Measurements from ENCODE around the gene NKAIN2.
"Not testable (repeated sequence)": the region's sequence is repeated elsewhere in the genome, so short reads cannot be mapped to it uniquely, and the experiment has no call there.

NKAIN2 gene

GRCh38 chr6:124683507-124683906 is 879.8 kb downstream of the NKAIN2 start:
- Histone ChIP-seq H3K9ac (ENCODE audit: low read depth in 1 of 2, low read length in 2 of 2) (no peak overlapping the region), H3K4me3 (ENCODE audit: low read depth in 1 of 2, low read length in 2 of 2) (no peak overlapping the region), H3K4me1 (ENCODE audit: control insufficient read depth in 1 of 2, insufficient read depth in 2 of 2, low read length in 2 of 2) (no peaks in the 10 kb centered on the region), H3K9me3 (ENCODE audit: control insufficient read depth in 1 of 2, low read length in 2 of 2) (peaks cover 3 to 7% of the 10 kb centered on the region in 2 donors), H3K27ac (ENCODE audit: low read depth, low read length) (no peak overlapping the region), H3K36me3 (ENCODE audit: control insufficient read depth in 1 of 2, insufficient read depth in 2 of 2, low read length in 2 of 2) (no peaks in the 10 kb centered on the region), H3K27me3 (ENCODE audit: control insufficient read depth in 1 of 2, insufficient read depth in 2 of 2, low read length in 2 of 2) (no peaks in the 10 kb centered on the region)

GRCh38 chr6:124684621-124685020 is 881.0 kb downstream of the NKAIN2 start:
- no peak overlapping the region for H3K9ac ChIP-seq (ENCODE audit: low read depth in 1 of 2, low read length in 2 of 2)
- no peaks in the 10 kb centered on the region for H3K27me3 ChIP-seq (ENCODE audit: control insufficient read depth in 1 of 2, insufficient read depth in 2 of 2, low read length in 2 of 2)
- no peaks in the 10 kb centered on the region for H3K4me1 ChIP-seq (ENCODE audit: control insufficient read depth in 1 of 2, insufficient read depth in 2 of 2, low read length in 2 of 2)
- no peak overlapping the region for H3K27ac ChIP-seq (ENCODE audit: low read depth, low read length)
- H3K4me3 ChIP-seq (ENCODE audit: low read depth in 1 of 2, low read length in 2 of 2): no peak overlapping the region
- H3K9me3 ChIP-seq (ENCODE audit: control insufficient read depth in 1 of 2, low read length in 2 of 2): peaks cover 0 to 3% of the 10 kb centered on the region in 2 donors
- H3K36me3 ChIP-seq (ENCODE audit: control insufficient read depth in 1 of 2, insufficient read depth in 2 of 2, low read length in 2 of 2): no peaks in the 10 kb centered on the region

- Histone ChIP-seq H3K9ac (ENCODE audit: low read depth in 1 of 2, low read length in 2 of 2) (no peak overlapping the region), H3K27me3 (ENCODE audit: control insufficient read depth in 1 of 2, insufficient read depth in 2 of 2, low read length in 2 of 2) (no peaks in the 10 kb centered on the region), H3K27ac (ENCODE audit: low read depth, low read length) (no peak overlapping the region), H3K4me3 (ENCODE audit: low read depth in 1 of 2, low read length in 2 of 2) (no peak overlapping the region), H3K36me3 (ENCODE audit: control insufficient read depth in 1 of 2, insufficient read depth in 2 of 2, low read length in 2 of 2) (no peaks in the 10 kb centered on the region), H3K4me1 (ENCODE audit: control insufficient read depth in 1 of 2, insufficient read depth in 2 of 2, low read length in 2 of 2) (no peaks in the 10 kb centered on the region), H3K9me3 (ENCODE audit: control insufficient read depth in 1 of 2, low read length in 2 of 2) (peaks cover 0 to 3% of the 10 kb centered on the region in 2 donors)
Observed at GRCh38 chr6:124688369-124688768, 884.7 kb downstream of the NKAIN2 start.

- Histone ChIP-seq H3K27ac (ENCODE audit: low read depth, low read length) (no peak overlapping the region), H3K36me3 (ENCODE audit: control insufficient read depth in 1 of 2, insufficient read depth in 2 of 2, low read length in 2 of 2) (no peaks in the 10 kb centered on the region)
Observed at GRCh38 chr6:124694139-124694705, 890.6 kb downstream of the NKAIN2 start.

GRCh38 chr6:124699038-124699437 is 895.4 kb downstream of the NKAIN2 start:
- H3K4me1 ChIP-seq (ENCODE audit: control insufficient read depth in 1 of 2, insufficient read depth in 2 of 2, low read length in 2 of 2): no peaks in the 10 kb centered on the region
- H3K36me3 ChIP-seq (ENCODE audit: control insufficient read depth in 1 of 2, insufficient read depth in 2 of 2, low read length in 2 of 2): no peaks in the 10 kb centered on the region
- no peak overlapping the region for H3K9ac ChIP-seq (ENCODE audit: low read depth in 1 of 2, low read length in 2 of 2)
- H3K27ac ChIP-seq (ENCODE audit: low read depth, low read length): no peak overlapping the region
- no peaks in the 10 kb centered on the region for H3K27me3 ChIP-seq (ENCODE audit: control insufficient read depth in 1 of 2, insufficient read depth in 2 of 2, low read length in 2 of 2)
- no peaks in the 10 kb centered on the region for H3K9me3 ChIP-seq (ENCODE audit: control insufficient read depth in 1 of 2, low read length in 2 of 2)
- H3K4me3 ChIP-seq (ENCODE audit: low read depth in 1 of 2, low read length in 2 of 2): no peak overlapping the region

More at GRCh38 chr6:124694139-124694705, 890.6 kb downstream of the NKAIN2 start:
- no peaks in the 10 kb centered on the region for H3K27me3 ChIP-seq (ENCODE audit: control insufficient read depth in 1 of 2, insufficient read depth in 2 of 2, low read length in 2 of 2)
- no peak overlapping the region for H3K9ac ChIP-seq (ENCODE audit: low read depth in 1 of 2, low read length in 2 of 2)
- H3K4me3 ChIP-seq (ENCODE audit: low read depth in 1 of 2, low read length in 2 of 2): no peak overlapping the region
- no peaks in the 10 kb centered on the region for H3K4me1 ChIP-seq (ENCODE audit: control insufficient read depth in 1 of 2, insufficient read depth in 2 of 2, low read length in 2 of 2)
- H3K9me3 ChIP-seq (ENCODE audit: control insufficient read depth in 1 of 2, low read length in 2 of 2): no peaks in the 10 kb centered on the region

- Histone ChIP-seq H3K9ac (ENCODE audit: low read depth in 1 of 2, low read length in 2 of 2) (no peak overlapping the region), H3K27ac (ENCODE audit: low read depth, low read length) (no peak overlapping the region), H3K4me3 (ENCODE audit: low read depth in 1 of 2, low read length in 2 of 2) (no peak overlapping the region), H3K36me3 (ENCODE audit: control insufficient read depth in 1 of 2, insufficient read depth in 2 of 2, low read length in 2 of 2) (no peaks in the 10 kb centered on the region), H3K27me3 (ENCODE audit: control insufficient read depth in 1 of 2, insufficient read depth in 2 of 2, low read length in 2 of 2) (no peaks in the 10 kb centered on the region), H3K9me3 (ENCODE audit: control insufficient read depth in 1 of 2, low read length in 2 of 2) (no peaks in the 10 kb centered on the region), H3K4me1 (ENCODE audit: control insufficient read depth in 1 of 2, insufficient read depth in 2 of 2, low read length in 2 of 2) (no peaks in the 10 kb centered on the region)
Observed at GRCh38 chr6:124703541-124703940, 899.9 kb downstream of the NKAIN2 start.

- H3K4me1 ChIP-seq (ENCODE audit: control insufficient read depth in 1 of 2, insufficient read depth in 2 of 2, low read length in 2 of 2); H3K9me3 ChIP-seq (ENCODE audit: control insufficient read depth in 1 of 2, low read length in 2 of 2); H3K27ac ChIP-seq (ENCODE audit: low read depth, low read length): not testable (repeated sequence)
Observed at GRCh38 chr6:124712532-124712931, 908.9 kb downstream of the NKAIN2 start.

GRCh38 chr6:124714728-124715127 is 911.1 kb downstream of the NKAIN2 start:
- H3K36me3 ChIP-seq (ENCODE audit: control insufficient read depth in 1 of 2, insufficient read depth in 2 of 2, low read length in 2 of 2): no peaks in the 10 kb centered on the region
- no peaks in the 10 kb centered on the region for H3K9me3 ChIP-seq (ENCODE audit: control insufficient read depth in 1 of 2, low read length in 2 of 2)
- H3K27ac ChIP-seq (ENCODE audit: low read depth, low read length): no peak overlapping the region
- no peak overlapping the region for H3K4me3 ChIP-seq (ENCODE audit: low read depth in 1 of 2, low read length in 2 of 2)
- no peaks in the 10 kb centered on the region for H3K4me1 ChIP-seq (ENCODE audit: control insufficient read depth in 1 of 2, insufficient read depth in 2 of 2, low read length in 2 of 2)
- H3K27me3 ChIP-seq (ENCODE audit: control insufficient read depth in 1 of 2, insufficient read depth in 2 of 2, low read length in 2 of 2): no peaks in the 10 kb centered on the region
- no peak overlapping the region for H3K9ac ChIP-seq (ENCODE audit: low read depth in 1 of 2, low read length in 2 of 2)

More at GRCh38 chr6:124712532-124712931, 908.9 kb downstream of the NKAIN2 start:
- not testable (repeated sequence) for H3K4me3 ChIP-seq (ENCODE audit: low read depth in 1 of 2, low read length in 2 of 2); H3K36me3 ChIP-seq (ENCODE audit: control insufficient read depth in 1 of 2, insufficient read depth in 2 of 2, low read length in 2 of 2); H3K9ac ChIP-seq (ENCODE audit: low read depth in 1 of 2, low read length in 2 of 2); H3K27me3 ChIP-seq (ENCODE audit: control insufficient read depth in 1 of 2, insufficient read depth in 2 of 2, low read length in 2 of 2)

- Histone ChIP-seq H3K4me3 (ENCODE audit: low read depth in 1 of 2, low read length in 2 of 2) (no peak overlapping the region), H3K9me3 (ENCODE audit: control insufficient read depth in 1 of 2, low read length in 2 of 2) (no peaks in the 10 kb centered on the region), H3K9ac (ENCODE audit: low read depth in 1 of 2, low read length in 2 of 2) (no peak overlapping the region), H3K4me1 (ENCODE audit: control insufficient read depth in 1 of 2, insufficient read depth in 2 of 2, low read length in 2 of 2) (no peaks in the 10 kb centered on the region), H3K27me3 (ENCODE audit: control insufficient read depth in 1 of 2, insufficient read depth in 2 of 2, low read length in 2 of 2) (no peaks in the 10 kb centered on the region), H3K27ac (ENCODE audit: low read depth, low read length) (no peak overlapping the region), H3K36me3 (ENCODE audit: control insufficient read depth in 1 of 2, insufficient read depth in 2 of 2, low read length in 2 of 2) (no peaks in the 10 kb centered on the region)
Observed at GRCh38 chr6:124719913-124720312, 916.2 kb downstream of the NKAIN2 start.

GRCh38 chr6:124721331-124721730 is 917.7 kb downstream of the NKAIN2 start:
- Histone ChIP-seq H3K4me3 (ENCODE audit: low read depth in 1 of 2, low read length in 2 of 2) (no peak overlapping the region), H3K36me3 (ENCODE audit: control insufficient read depth in 1 of 2, insufficient read depth in 2 of 2, low read length in 2 of 2) (no peaks in the 10 kb centered on the region), H3K27ac (ENCODE audit: low read depth, low read length) (no peak overlapping the region), H3K27me3 (ENCODE audit: control insufficient read depth in 1 of 2, insufficient read depth in 2 of 2, low read length in 2 of 2) (no peaks in the 10 kb centered on the region), H3K9ac (ENCODE audit: low read depth in 1 of 2, low read length in 2 of 2) (no peak overlapping the region), H3K4me1 (ENCODE audit: control insufficient read depth in 1 of 2, insufficient read depth in 2 of 2, low read length in 2 of 2) (no peaks in the 10 kb centered on the region), H3K9me3 (ENCODE audit: control insufficient read depth in 1 of 2, low read length in 2 of 2) (no peaks in the 10 kb centered on the region)
